ENCODE data around the gene VEZT.

DNA sequence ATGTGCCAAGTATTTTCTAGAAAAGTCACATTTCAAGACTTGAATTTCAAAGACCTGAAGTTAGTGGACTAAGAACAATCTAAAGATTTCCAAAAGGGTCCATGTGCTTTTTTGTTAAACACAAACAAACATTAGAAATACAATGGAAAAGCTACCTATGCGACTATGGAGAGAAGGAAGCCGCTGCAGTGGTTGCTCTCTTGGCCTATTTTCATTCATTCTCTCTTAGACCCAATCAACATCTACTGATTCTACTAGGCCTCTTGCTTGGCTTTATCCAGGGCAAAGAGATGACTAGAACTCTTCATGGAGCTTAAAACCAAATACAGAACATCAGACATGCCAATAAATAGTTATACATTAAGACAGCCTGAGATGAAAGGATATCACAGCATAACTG lies 10.2 kb upstream of the VEZT start:
- TF ChIP-seq CTCF (IDR thresholded peaks at IDR 0.05; ENCODE audit: insufficient read depth, low read length) (no peak), SPI1 (IDR thresholded peaks at IDR 0.05; ENCODE audit: borderline replicate concordance, low read depth) (no peak), REST (IDR thresholded peaks at IDR 0.05; ENCODE audit: insufficient replicate concordance, low read depth) (no peak)
